Right ventricle myocardium superior (tissue), 1 donor: ENCODE results near the gene CACNG8. TPM values are rescaled to one million over a fixed set of nuclear protein-coding genes. Genes with fewer than 3 reads are reported as not detected.

ENCODE experiments used
- ATAC-seq: fragments of 200-7000 bp; cut with Tn5 transposase; one replicate; pipeline ENCODE4 v1.9.1; 2020; ENCODE audit warnings: mild to moderate bottlenecking; ENCODE audit not compliant: poor library complexity
- DNase-seq: peaks from one replicate; pipeline ENCODE4 v3.0.0-alpha.2; 2020
- intact Hi-C: fragments of 100-400 bp; cut with DNase I; formaldehyde crosslinking; loops from one replicate; pipeline ENCODE4 v1.11.2; 2022
- total RNA-seq: library from RNA; stranded (reverse); fragmentation: NEBNext Ultra II Directional; extraction: Animal tissue kit (Norgen Biotek cat#: 25700); gene quantifications from one replicate; pipeline ENCODE4 v1.2.1, GENCODE V29; 2021
- donor health status: DM: no; HTN: yes; CAD: no; lungs with severe emphysema.

Gene CACNG8
- total RNA-seq, 1 donor from 2014 or later: 0.03 TPM

DNA sequence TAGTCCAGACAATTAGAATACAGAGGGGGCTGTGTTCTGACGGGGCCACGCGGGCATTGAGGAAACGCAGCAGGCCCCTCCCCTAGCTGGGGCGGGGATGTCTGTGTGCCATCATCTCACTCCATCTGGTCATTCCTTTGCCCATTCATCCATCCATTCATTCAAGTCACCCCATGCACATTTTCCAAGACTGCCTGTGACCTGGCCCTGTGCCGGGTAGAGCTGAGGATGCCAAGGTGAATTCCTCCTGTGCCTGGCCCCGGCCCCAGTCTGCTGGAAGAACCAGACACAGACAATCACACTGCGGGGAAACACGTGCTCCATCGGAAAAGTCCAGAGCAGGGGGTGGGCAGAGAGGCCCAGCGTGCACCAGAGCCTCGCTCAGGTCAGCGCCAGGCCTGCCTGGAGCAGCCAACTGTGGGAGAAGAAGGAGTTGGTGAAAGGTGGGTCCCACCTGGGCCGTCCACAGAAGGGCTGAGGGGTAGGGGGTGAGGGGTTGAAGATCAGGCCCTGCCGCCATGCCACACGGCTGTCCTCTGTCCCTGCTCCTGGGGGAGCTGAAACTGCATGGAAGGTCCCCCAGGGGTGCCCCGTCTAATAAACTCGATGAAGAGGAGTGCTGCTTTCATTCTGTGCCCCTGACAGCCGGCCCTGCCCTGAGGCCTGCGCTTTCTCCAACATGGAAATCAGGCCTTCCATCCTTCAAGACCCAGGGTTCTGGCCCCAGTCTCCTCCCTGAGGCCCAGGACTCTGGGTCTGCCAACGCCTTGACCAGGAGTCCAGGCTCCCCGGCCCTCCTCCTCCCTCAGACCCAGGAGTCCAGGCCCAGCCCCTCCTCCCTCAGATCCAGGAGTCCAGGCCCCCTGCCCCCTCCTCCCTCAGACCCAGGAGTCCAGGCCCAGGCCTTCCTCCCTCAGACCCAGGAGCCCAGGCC is 27.1 kb downstream of the CACNG8 start:
- intact Hi-C loops: no loop called here
- ATAC-seq (no peak), DNase-seq (peak; percentile 16)

DNA sequence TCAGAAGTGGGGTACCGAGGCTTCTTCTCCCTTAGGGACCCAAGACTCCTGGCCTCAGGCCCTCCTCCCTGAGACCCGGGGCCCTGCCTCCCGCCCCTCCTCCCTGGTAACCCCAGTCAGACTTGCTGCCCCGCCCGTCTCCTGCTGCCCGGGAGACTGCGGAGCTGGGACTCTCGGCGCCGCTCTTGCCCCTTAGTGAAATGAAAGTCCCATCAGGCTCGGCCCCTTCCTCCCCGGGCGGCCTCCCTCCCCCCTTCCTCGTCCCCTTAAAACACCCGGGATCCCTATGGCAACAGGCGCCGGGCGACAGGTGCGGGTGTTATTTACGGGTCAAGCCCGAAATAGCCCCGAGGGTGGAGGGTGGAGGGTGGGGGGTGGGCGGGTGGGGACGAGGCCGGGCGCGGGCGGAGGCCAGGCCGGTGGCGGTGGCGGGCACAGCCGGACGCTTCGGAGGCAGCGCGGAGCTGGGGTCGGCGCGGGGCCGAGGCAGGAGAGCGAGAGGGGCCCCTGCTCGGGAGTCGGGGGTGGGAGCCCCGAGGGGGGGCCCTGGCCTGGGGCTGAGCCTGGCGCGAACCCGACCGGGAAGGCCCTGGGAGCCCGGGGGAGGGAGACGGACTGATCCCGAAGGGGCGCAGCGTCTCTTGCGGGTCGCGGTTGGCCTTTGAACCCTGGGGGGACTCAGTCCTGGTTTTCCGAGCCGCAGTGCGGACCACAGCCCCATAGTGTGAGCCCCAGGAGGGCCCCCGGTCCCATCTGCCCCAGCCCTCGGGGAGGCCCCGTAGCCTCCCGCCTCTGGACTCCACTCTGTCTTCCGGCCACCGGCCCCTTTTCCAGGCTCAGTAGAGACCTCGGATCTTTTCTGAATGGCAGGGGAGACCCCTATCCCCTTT is 28.7 kb downstream of the CACNG8 start, which contains the start of gene CACNG6:
Gene CACNG6, plus strand, starts transcription at position 414 of the 890 bp plus-strand sequence. CDS start 1,241 bp downstream, outside the sequence.
- DNase-seq (no peak), ATAC-seq (no peak)
- intact Hi-C loops: no loop called here

DNA sequence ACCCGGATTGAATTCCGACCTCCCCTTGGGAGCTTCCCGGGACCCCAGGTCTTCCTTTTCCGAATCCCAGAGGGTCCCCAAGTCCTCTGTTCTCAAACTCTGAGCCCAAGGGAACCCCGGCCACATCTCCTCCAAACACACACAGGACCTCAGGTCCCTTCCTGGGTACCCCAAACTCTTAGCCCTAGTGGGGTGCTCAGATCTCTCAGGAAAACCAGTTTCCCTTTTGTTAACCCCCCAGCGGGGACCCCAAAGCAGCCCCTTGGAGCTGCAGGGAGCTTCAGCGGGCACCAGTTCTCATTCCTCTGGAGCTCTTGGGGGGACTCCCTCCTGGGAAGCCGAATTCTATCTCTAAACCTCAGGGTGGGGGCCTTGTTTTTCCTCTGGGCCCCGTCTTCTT is 29.5 kb downstream of the CACNG8 start:
- DNase-seq (no peak), ATAC-seq (no peak)
- intact Hi-C loops: no loop called here

DNA sequence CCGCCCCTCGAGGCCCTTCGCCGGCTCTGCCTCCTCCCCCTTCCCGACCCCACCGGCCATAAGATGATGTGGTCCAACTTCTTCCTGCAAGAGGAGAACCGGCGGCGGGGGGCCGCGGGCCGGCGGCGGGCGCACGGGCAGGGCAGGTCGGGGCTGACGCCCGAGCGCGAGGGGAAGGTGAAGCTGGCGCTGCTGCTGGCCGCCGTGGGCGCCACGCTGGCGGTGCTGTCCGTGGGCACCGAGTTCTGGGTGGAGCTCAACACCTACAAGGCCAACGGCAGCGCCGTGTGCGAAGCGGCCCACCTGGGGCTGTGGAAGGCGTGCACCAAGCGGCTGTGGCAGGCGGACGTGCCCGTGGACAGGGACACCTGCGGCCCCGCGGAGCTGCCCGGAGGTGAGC is 30.1 kb downstream of the CACNG8 start:
- no peak for ATAC-seq
- intact Hi-C loops: no loop called here
- DNase-seq: no peak

DNA sequence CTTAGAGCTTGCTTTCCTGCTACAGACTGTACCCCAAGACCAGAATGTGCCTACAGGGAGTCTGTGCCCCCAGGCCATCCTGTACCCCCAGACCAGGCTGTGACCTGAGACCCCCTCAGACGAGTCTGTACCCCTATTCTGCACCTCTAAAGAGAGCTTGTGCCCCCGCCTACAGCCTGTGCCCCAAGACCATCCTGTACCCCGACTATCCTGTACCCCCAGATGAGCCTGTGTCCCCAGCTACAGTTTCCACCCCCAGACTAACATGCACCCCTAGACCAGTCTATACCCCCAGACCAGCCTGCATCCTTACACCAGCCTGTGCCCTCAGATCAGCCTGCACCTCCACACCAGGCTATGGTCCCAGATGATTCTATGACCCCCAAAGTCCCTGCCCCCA is 30.7 kb downstream of the CACNG8 start:
- no peak for DNase-seq
- intact Hi-C loops: no loop called here
- no peak for ATAC-seq

DNA sequence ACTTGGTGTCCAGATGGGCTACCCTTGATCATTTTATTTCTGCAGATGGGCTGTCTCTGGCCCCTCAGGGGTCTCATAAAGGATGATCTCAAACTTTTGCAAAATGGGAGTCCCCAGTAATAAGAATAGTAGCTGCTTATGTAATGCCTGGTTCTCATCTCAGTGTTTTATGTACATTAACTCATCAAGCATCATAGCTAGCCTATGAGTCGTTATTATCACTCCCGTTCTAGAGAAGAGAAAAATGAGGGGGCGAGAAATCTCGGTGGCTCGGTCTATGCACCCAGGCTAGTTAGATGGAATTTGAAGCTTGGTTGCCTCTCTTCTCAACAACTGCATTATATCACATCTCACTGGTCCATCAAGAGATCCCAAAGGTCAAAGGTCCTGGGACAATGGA is 32.1 kb downstream of the CACNG8 start:
- DNase-seq: no peak
- intact Hi-C loops: no loop called here
- no peak for ATAC-seq

DNA sequence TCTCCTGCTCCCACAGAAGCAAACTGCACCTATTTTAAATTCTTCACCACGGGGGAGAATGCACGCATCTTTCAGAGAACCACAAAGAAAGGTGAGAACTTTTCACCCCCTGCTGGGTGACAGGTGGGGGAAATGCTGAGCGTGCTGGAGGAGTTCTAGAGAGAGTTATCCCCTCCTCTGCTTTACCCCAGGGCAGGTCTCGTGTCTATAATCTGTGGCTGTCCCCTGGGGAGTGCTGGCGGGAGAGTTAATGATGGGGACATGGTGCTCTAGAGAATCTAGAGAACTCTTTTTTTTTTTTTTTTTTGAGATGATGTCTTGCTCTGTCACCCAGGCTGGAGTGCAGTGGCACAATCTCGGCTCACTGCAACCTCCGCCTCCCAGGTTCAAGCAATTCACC is 35.5 kb downstream of the CACNG8 start:
- intact Hi-C loops: no loop called here
- ATAC-seq: no peak
- no peak for DNase-seq

DNA sequence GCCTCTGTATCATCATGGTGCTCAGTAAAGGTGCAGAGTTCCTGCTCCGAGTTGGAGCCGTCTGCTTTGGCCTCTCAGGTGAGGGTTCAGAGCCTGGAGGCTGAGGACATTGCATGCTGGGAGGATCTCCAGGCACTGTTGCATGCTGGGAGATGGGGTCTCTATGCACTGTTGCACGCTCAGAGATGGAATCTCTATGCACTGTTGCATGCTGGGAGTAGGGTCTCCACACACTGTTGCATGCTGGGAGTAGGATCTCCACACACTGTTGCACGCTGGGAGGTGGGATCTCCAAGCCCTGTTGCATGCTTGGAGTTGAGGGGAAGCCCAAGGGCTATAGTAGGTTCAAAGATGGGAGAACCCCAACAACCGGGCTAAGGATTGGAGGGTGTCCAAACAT is 37.0 kb downstream of the CACNG8 start:
- ATAC-seq: no peak
- intact Hi-C loops: no loop called here
- no peak for DNase-seq

DNA sequence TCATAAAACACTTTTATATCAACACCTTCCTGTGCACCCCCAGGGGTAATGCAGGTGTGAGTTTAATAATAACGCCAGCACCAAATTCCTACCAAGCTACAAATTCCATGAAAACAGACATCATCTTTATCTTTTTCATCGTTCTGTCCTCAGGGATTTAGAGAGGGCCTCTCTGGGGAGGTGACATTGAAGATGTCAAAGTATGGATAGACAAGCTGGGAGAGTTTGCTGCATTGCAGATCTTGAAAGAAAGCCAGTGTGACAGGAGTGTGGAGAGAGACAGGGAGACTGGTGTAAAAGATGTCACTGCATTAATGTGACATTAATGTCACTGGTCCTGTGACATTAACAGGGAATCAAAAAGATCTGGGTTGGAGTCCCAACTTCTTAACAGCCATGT is 38.8 kb downstream of the CACNG8 start:
- DNase-seq (no peak), ATAC-seq (no peak)
- intact Hi-C loops: no loop called here

DNA sequence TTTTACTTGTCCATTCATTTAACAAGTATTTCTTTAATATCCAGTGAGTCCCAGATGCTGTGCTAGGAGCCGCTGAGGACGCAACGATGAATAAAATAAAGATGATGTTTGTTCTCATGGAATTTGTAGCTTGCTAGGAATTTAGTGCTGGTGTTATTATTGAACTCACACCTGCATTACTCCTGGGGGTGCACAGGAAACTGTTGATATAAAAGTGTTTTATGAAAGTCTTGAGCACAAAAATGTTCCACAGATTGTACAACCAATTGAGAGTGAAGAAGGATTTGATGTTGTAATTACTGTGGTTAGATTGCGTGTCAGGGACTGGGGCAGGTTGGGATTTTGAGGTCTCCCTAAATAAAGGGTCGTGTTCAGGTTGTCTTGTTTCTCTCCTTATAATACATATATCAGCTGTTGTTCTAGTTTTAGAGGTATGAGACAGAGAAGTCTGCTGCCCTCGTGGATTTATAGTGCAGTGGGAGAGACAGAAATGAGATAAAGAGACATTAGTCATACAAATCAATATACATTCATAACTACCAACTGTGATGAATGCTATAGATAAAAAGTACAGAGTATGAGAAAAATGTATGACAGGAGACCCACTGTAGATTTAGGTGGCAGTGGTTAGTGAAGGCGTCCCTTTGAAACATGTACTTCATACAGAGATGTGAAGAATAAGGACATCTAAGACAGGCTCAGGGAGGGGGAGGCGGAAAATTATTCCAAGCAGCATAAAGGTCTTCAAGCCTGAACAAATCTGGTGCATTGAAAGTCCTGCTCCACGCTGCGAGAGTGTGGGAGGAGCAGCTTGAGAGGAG is 40.0 kb downstream of the CACNG8 start:
- DNase-seq (no peak), ATAC-seq (no peak)
- intact Hi-C loops: no loop called here

DNA sequence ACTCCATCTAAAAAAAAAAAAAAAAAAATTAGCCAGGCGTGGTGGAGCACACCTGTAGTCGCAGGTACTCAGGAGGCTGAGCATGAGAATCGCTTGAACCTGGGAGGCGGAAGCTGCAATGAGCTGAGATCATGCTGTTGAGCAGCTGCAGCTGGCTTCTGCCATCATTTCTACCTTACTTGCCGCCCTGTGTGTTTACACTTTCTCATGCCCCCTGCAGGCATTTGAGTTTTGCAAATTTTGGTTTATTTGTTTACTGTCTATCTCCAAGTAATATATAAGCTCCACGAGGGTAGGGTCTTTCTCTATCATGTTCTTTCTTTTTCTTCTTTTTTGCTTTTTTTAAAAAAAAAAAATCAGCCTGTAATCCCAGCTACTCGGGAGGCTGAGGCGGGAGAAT is 46.7 kb downstream of the CACNG8 start:
- no peak for ATAC-seq
- intact Hi-C loops: no loop called here
- no peak for DNase-seq

DNA sequence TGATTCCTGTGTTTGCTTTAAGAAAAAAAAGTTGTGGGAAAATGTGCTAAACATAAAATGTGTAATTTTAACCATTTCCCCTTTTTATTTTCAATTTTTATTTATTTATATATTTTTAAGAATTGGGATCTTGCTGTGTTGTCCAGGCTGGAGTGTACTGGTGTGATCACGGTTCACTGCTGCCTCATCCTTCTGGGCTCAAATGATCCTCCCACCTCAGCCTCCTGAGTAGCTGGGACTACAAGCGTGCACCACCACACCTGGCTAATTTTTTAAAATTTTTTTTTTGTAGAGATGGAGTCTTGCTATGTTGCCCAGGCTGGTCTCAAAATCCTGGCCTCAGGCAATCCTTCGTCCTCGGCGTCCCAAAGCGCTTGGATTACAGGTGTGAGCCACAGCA is 47.7 kb downstream of the CACNG8 start:
- no peak for DNase-seq
- ATAC-seq: no peak
- intact Hi-C loops: no loop called here

DNA sequence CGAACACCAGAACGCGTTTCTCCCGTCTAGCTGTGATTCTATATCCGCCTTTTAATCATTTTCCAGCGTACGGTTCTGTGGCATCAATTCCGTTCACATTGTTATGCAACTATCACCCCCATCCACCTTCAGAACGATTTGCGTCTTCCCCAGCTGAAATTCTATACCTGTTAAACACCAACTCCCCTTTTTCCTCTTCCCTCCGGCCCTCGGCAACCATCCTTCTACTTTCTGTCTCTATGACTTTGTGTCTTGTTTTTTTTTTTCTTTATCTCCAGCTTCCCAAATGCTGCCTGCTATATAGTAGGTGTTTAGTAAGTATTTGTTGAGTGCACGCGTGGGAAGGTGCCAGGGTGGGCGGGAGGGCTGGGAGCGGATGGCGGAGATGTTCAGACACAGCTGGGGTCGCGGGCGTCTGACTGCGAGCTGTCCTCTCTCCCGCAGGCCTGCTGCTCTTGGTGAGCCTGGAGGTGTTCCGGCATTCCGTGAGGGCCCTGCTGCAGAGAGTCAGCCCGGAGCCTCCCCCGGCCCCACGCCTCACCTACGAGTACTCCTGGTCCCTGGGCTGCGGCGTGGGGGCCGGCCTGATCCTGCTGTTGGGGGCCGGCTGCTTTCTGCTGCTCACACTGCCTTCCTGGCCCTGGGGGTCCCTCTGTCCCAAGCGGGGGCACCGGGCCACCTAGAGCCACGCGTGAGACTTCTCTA is 48.9 kb downstream of the CACNG8 start:
- ATAC-seq (no peak), DNase-seq (no peak)
- intact Hi-C loops: no loop called here

DNA sequence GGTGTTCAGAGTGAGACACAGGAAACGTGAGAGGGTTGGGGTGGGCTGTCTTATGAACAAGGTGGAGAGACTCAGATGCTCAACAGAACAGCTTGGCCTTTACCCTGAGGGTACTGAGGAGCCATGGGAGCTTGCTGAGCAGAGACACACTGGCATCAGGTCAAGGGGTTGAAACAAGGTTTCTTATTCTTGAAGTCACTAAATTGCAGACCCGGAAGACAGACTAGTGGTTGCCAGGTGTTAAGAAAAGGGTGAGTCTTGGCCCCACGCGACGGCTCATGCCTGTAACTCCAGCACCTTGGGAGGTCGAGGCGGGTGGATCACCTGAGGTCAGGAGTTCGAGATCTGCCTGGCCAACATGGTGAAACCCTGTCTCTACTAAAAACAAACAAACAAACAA is 51.1 kb downstream of the CACNG8 start:
- DNase-seq (no peak), ATAC-seq (no peak)
- intact Hi-C loops: no loop called here

DNA sequence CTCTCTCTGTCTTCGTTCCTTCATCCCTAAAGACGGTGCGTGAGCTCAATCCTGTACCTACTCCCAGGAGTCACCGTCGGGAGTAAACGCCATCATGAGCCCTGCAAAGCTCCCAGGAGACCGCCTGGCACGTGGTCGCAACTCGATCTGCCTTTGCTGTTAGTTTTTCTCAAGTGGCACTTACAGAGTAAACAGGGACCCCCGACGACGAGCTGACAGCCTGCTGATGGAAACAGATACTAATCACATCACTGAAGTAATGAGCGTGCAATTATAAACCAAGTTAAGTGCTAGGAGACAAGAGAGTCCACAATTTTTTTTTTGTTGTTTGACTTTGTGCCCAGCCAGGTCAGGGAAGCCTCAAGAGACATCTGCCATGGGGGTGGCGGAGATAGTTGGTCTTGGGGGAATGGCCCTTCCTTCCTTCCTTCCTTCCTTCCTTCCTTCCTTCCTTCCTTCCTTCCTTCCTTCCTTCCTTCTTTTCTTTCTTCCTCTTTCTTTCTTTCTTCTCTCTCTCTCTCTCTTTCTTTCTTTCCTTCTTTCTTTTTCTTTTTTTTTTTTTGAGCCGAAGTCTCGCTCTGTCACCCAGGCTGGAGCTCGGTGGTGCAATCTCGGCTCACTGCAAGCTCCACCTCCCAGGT is 52.3 kb downstream of the CACNG8 start:
- intact Hi-C loops: no loop called here
- ATAC-seq: no peak

DNA sequence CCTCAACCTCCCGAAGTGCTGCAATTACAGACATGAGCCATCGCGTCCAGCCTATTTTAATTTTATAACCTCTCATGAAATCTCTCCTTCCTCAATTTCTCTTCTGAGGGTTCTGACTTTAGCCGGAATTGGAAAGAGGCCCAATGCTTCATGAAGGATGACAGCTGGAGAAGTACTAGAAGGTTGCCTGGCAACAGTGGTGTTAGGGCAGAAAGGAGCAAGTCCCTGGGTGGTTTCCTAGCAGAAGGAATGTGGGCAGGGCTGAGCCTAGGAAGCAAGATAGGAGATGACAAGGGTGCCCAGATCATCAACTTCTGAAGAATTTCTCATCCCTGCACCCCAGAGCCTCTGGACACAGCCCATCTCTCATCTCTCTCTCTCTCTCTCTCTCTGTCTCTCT is 54.5 kb downstream of the CACNG8 start:
- no peak for DNase-seq
- intact Hi-C loops: no loop called here
- ATAC-seq: no peak

More for the DNA sequence above, 52.3 kb downstream of the CACNG8 start:
- no peak for DNase-seq

DNA sequence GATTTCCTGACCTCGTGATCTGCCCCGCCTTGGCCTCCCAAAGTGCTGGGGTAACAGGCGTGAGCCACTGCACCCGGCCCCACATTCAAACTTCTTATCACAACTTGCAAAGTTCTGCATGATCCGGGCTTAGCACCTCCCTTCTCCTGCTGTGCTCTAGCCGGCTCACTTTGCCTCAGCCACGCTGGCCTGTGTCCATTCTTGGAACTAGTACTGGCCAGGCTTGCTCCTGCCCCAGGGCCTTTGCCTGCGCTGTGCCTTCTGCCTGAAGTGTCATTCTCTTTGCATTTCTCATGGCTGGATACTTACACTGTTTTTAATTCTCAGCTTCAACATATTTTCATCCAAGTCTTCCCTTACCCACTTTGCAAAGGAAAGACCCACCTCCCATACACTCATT is 58.6 kb downstream of the CACNG8 start:
- no peak for DNase-seq
- ATAC-seq: no peak
- intact Hi-C loops: loop anchor here (5.0 kb wide), 2 partner anchors 114 to 229 kb away; partner anchors contain the start of gene CACNG7

DNA sequence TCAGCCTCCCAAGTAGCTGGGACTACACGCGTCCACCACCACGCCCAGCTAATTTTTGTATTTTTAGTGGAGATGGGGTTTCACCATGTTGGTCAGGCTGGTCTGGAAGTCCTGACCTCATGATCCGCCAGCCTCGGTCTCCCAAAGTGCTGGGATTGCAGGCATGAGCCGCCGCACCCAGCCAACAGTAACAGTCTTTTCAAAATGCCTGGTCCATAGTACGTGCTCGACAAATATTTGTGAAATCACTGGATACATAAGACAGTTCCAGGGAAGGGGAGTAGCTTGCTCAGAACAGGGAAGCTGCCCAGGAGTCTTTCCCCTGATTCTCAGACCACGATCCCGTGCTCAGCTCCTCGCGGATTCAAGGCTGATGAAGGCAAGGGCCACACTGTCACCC is 59.2 kb downstream of the CACNG8 start:
- intact Hi-C loops: loop anchor here (5.0 kb wide), 2 partner anchors 115 to 230 kb away; partner anchors contain the start of gene CACNG7
- ATAC-seq (no peak), DNase-seq (no peak)
